ENCODE data around the gene PRKN.

DNA sequence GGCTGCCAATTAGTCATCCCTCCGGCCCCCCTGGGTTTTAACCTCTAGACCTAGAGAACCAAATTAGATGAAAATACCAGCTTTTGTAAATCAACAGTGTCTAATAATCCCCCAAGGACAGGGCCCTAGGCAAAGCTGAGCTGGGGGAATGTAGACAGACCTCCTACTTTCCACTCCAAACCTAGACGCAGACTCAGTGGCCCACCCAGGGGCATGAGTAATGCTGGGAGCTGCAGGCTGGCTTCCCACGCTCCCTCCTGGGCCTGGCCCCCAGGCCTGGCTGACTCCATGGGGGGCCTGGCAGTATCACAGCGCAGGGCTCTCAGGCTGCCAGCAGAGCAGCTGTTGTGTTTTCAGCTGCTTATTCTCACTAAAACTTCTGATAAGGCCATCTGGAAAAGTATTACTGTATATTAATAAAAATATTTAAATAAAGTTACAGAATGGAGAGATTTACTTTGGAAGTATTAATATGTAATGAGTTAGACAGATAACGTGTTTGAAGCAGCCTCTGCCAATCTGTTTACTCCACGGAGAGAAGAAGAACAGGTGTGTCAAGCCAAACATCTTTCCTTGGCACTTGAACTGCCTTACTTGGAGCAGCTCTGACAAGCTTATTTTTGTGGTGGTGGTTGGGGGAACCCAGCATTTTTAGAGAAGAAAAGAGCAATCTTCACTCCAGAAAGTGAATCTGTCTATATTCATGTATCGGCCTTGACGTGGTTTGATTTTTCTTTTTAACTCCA is 1309.7 kb downstream of the PRKN start:
- TF ChIP-seq, protein P1, sequence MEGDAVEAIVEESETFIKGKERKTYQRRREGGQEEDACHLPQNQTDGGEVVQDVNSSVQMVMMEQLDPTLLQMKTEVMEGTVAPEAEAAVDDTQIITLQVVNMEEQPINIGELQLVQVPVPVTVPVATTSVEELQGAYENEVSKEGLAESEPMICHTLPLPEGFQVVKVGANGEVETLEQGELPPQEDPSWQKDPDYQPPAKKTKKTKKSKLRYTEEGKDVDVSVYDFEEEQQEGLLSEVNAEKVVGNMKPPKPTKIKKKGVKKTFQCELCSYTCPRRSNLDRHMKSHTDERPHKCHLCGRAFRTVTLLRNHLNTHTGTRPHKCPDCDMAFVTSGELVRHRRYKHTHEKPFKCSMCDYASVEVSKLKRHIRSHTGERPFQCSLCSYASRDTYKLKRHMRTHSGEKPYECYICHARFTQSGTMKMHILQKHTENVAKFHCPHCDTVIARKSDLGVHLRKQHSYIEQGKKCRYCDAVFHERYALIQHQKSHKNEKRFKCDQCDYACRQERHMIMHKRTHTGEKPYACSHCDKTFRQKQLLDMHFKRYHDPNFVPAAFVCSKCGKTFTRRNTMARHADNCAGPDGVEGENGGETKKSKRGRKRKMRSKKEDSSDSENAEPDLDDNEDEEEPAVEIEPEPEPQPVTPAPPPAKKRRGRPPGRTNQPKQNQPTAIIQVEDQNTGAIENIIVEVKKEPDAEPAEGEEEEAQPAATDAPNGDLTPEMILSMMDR (IDR thresholded peaks at IDR 0.05; ENCODE audit: poor library complexity, severe bottlenecking) = no peak
- no peak for TF ChIP-seq POLR2AphosphoS5 (IDR thresholded peaks at IDR 0.05)
- no peak for TF ChIP-seq EP300 (conservative IDR thresholded peaks at IDR 0.05; ENCODE audit: poor library complexity, severe bottlenecking)
- TF ChIP-seq TAF1 (IDR thresholded peaks at IDR 0.05; ENCODE audit: low read depth) = no peak
- no peak for TF ChIP-seq EZH2 (IDR thresholded peaks at IDR 0.05; ENCODE audit: borderline replicate concordance, insufficient read depth, low read length, poor library complexity, severe bottlenecking)
- no peak for TF ChIP-seq MXI1 (conservative IDR thresholded peaks at IDR 0.05; ENCODE audit: poor library complexity, severe bottlenecking)
- TF ChIP-seq, protein P2, sequence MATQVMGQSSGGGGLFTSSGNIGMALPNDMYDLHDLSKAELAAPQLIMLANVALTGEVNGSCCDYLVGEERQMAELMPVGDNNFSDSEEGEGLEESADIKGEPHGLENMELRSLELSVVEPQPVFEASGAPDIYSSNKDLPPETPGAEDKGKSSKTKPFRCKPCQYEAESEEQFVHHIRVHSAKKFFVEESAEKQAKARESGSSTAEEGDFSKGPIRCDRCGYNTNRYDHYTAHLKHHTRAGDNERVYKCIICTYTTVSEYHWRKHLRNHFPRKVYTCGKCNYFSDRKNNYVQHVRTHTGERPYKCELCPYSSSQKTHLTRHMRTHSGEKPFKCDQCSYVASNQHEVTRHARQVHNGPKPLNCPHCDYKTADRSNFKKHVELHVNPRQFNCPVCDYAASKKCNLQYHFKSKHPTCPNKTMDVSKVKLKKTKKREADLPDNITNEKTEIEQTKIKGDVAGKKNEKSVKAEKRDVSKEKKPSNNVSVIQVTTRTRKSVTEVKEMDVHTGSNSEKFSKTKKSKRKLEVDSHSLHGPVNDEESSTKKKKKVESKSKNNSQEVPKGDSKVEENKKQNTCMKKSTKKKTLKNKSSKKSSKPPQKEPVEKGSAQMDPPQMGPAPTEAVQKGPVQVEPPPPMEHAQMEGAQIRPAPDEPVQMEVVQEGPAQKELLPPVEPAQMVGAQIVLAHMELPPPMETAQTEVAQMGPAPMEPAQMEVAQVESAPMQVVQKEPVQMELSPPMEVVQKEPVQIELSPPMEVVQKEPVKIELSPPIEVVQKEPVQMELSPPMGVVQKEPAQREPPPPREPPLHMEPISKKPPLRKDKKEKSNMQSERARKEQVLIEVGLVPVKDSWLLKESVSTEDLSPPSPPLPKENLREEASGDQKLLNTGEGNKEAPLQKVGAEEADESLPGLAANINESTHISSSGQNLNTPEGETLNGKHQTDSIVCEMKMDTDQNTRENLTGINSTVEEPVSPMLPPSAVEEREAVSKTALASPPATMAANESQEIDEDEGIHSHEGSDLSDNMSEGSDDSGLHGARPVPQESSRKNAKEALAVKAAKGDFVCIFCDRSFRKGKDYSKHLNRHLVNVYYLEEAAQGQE (IDR thresholded peaks at IDR 0.05; ENCODE audit: borderline replicate concordance) = no peak
- TF ChIP-seq RAD21 (conservative IDR thresholded peaks at IDR 0.05) = no peak

Measured in neural cell (in vitro differentiated cells).